Epithelial cell of alveolus of lung (primary cell): Measurements from ENCODE around the gene HYCC1. TPM values are rescaled to one million over a fixed set of nuclear protein-coding genes. Genes with fewer than 3 reads are reported as not detected.

ENCODE experiments used
- total RNA-seq: library from RNA; depleted of rRNA; stranded (reverse); fragments of >200 nt; gene quantifications from 2 replicates; pipeline ENCODE4 v1.2.1, GENCODE V29; 2015

Gene HYCC1
- 56.4 and 83.0 TPM in 2 replicates for total RNA-seq

DNA sequence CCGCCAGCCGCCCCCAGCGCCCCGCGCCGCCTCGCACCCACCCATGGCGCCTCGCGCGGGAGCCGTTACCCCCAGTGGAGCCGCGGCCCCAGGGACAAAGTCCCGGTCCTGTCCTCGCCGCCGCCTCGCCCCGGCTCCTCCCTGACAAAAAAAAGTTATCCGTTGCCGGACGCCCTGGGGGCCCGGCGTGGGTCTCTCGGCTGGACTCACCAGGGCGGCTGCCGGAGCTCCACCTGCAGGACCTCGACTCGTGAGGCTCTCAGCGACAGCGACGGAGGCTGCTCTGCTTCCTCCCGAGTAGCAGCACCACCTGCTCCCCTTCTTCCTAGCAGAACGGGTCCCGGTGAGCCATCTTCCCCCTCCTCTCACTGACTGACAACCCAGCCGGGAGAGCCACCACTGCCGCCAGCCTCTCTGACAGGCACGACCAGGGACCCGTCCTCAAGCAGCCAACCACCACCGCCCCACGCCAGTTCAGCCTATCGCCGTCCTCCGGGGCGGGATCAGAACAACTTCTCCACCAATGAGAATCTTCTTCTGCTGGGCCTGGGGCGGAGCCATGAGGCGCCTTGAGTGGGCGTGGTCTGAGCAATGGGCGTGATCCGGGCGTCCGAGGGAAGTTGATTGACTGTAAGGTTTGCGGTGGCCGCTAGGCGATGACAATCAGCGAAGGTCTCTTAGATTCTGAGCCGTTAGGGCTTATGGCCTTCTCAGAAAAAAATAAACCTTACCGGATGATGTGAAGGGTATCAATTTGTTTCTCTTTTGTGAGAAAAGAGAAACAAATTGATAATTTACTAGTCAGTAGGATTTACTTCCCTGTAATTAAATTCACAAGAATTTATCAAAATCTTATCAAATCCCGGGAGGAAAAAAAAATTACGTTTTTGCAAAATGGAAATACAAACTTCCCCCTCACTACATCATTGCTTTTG, at the start of gene HYCC1:
HYCC1 (minus strand) TSS at position 416 of the 935 bp plus-strand sequence. CDS start 23,019 bp downstream, outside the sequence.

Other genes with a start within 250 kb of the HYCC1 start
- gene TOMM7, start 191.3 kb downstream of the HYCC1 start, total RNA-seq: 153 and 178 TPM in 2 replicates
- 22.9 and 27.7 TPM in 2 replicates for gene KLHL7, start 91.7 kb upstream of the HYCC1 start, total RNA-seq
- 18.0 and 35.6 TPM in 2 replicates for gene NUP42, start 167.9 kb upstream of the HYCC1 start, total RNA-seq
- 5.1 and 13.7 TPM in 2 replicates for gene GPNMB, start 232.6 kb upstream of the HYCC1 start, total RNA-seq